GM04504 (cell line): ENCODE data around the gene CTIF.

Experiments used
- DNase-seq: peaks from one replicate; pipeline ENCODE4 v3.0.0-alpha.2; 2012; ENCODE audit warnings: low read depth

CTIF gene

DNA sequence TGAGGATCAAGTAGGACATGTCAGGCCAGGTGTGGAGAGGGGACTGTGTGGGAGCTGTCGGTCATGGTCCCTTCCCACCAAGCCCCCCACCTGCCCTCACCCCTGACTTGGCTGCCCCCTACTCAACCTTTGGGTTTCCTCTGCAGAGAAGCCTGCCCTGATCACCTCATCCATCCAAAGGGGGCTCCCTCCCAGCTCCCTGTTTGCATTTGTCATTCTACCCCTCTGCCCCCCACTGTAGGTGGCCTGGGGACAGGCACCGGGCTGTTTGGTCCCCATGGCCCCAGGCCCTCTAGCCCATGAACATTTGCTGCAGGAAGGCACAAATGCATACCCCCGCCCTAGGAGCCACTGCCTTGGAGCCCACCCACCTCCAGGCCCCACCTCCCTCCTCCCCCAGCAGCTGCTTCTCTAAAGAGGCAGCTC lies 296.9 kb downstream of the CTIF start:
- DNase-seq = no peak

DNA sequence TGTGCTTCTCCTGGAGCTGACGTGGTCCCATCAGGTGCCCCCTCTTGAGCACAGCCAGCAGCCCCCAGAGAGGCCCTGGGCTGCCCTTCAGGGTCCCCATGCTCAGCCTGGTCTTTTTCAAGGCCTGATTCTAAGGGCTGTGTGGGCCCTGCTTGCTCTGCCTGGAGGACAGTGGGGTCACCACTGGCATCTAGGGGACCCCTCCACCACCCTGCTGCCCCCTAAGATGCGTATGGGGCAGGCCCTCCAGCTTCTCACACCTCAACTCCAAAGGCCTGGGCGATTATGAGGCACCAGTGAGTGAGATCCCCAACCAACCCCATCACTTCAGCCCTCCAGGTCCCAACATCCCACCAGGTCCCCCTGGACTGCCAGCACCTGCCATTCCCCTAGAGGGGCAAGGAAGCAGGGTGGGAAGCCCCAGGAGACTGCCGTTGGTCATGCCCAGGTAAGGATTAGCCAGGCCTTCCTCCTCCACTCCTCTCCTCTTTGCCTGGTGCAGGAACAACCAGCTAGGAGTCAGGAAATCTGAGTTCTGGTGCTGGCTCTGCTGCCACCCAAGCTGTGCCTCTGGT lies 297.5 kb downstream of the CTIF start:
- no peak for DNase-seq

DNA sequence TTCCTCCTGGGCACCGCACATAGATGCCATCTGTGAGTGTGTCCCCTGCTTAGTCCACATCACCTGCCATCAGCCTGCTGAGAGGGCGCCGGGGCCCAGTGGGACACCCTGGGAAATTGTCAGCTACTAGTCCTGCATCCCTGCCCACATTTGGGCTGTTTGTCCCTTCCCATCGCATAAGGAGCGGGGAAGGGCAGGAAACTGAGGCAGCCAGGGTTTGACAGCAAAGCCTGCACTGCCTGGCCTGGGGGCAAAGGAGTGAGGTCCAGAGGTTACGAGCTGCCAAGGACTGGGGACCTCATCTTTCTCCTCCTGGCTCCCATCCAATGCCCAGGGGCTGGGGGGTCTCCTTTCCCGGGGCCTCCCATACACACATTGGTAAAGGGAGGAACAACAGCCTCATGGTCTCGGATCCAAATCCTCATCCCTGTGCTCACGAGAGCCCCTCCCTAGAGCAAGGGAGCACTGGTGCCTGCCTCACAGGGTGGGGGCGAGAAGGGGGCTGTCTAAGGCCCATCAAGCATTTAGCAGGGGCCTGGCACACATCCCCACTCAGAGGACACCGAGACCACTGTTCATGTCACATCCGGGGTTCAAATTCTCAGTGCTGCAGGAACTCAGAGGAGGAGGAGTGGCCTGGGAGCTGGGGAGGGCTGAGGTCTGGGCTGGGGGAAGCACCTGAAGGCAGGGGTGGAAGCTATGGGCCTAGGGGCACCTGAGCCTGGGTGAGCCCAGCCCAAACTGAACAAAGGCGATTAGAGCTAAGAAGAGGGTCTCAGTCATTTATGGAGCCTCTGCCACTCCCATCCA lies 298.2 kb downstream of the CTIF start:
- DNase-seq = no peak

DNA sequence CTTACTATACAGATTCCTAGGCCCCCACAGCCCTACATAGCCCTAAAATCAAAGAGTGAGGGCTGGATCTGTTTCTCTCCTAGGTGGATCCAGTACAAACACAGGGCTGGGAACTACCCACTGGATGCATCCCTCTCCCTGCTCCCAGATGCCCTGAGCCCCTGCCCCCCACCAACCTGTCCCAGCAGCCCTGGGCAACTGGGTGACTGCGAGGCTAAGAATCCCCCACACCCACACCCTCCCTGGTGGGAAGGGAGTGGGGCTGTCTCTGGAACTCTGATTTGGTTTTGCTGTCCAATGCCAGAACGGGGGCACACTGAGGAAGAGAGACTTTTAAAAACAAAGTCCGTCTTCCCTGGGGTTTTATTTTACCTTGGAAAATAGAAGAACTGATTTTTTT lies 298.8 kb downstream of the CTIF start:
- DNase-seq = no peak

DNA sequence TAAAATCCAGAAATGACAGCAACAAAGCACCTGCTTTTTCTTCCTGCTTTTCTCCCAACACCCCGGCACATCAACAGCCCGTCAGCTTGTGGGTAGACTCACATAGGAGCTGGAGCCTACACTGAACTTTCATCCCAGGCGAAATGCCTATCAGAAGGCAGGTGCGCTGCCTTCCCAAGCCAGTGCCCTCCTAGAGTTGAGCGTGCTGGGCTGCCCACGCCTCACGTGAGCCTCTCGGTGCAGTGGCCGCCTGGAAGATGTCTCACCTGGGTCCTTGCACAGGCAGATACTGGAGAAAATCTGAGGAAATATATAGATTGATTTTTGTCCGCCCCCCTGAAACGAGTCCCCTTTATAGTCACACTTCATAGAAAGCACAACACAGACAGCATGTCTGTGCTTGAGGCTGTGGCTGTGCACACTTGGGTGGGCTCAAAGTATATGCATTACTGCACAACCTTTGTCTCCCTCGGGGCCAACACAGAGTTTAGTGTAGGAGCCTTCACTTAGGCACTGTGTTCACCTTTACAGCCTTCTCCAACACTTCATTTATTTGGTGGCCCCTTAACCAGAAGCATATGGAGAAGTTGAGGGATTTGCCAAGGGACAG lies 299.4 kb downstream of the CTIF start:
- no peak for DNase-seq

DNA sequence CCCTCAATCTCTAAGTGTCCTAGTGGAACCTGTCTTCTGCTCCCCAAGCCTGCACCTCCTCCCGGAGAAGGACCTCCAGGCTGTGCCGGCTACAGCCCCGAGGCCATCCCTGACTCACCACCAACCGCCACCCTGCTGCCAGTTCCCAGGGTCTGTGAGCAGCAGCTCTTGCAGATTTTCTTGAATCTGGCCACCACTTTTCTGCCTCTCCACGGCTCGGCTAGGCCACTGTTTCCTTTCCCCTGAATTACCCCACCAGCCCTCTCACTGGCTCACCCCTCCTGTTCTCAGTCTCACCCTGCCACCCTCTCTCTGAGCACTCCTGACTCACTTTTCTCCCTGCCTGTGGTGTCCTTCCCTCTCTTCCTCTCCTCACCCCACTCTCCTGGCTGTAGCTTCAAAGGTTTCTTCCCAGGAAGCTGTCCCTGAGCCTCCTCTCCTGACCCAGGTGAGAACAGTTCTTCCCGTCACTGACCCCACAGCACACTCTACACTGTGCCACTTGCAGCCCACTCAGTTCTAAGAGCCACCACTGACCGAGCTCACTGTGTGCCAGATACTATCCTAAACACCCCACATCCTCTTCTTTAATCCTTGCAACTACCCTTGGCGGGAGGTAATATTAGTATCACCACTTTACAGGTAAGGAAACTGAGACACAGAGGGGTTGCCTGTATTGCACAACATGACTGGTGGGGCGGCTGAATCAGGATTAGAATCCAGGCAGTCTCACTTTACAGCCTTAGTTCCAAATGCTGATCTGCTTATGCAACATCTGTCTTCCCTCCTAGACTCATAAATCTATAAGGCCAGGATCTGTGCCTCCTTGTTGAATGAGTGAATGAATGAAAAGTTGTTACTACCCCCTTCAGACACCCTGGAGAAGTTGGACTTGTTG lies 300.3 kb downstream of the CTIF start:
- peak; percentile 81 for DNase-seq

DNA sequence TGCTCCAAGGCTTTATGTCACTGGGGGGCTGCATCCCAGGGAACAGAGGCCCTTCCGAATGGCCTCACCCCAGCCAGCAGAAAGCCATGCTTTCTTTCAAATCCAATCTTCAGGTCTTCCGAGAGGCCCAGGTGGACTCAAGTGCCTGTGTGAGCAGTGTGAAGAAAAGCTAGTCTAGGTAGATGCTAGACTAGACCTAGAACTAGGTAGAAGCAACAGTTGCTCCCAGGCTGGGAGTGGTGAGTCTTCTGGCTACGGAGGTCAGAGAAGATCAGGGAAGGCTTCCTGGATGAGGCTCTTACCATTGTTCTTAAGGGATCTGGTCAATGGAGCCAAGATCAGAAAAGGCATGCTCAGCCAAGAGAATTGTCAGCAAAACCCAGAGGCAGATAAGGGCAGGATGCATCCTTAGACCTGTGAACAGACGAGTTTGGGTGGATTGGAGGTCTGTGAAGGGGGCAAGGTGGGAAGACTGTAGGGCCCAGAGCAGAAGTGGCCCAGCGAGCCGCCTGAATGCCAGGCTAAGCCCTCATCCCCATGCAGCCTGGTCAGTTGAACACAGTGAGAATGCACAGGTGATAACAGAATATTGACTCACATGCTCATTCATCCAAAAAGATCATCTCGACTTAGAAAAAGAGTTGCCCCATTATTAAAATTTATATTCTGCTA lies 301.1 kb downstream of the CTIF start:
- DNase-seq = no peak

DNA sequence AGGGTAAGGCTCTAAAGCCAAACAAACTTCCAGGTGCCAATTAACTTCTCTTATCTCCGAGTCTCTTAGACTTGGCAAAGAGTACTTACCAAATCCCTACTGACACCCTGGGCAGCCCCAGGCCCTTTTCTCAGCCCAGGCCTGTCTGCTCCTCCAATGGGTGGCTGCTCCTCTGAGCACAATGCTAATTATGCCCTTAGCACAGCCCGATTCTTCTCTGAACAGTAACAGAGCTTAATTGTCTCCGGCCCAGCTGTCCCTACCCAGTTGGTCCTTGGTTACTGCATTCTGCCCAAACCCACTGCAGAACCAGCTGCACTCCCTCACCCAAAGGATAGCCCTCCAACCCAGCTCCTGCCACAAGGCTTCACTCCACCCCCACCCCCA lies 301.7 kb downstream of the CTIF start:
- no peak for DNase-seq

DNA sequence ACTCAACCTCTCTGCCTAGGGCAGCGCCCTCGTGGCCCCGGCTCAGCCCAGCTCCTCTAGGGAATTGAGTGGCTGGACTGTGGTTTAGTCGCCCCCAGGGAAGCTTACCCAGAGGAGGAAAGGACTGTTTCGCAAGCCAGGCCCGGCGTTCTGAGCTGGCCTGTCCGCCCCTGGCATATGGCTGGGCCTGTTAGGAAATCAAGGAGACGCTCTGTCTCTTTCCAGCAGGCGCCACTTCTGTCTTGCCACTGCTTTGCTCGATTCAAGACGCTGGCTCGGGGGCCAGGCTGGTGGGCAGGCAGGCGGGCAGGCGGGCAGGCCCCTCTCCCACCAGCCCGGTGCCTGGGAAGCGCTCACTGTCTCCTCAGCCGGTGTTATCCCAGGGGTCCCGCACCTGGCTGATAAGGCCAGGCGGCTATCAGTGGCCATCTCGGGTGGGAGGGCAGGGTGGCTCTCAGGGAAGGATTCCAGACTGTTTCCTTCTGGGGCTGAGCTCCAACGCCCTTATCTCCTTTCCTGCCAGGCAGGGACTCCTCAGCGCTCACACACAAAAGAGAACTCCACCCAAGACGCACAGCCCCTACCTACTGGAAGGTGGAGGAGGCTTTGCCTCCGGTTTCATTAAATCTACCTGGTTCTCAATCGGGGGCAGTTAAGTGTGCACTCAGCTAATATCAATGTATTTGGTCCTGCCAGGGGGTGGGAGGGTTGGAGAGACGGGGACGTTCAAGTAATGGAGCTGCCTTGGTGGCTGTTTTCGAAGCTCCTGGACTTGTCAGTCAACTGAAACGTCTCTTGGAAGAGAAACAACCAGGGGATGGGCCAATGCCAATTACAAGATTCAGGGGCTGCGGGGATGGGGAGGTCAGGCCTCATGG lies 302.8 kb downstream of the CTIF start:
- peak; percentile 30 for DNase-seq

DNA sequence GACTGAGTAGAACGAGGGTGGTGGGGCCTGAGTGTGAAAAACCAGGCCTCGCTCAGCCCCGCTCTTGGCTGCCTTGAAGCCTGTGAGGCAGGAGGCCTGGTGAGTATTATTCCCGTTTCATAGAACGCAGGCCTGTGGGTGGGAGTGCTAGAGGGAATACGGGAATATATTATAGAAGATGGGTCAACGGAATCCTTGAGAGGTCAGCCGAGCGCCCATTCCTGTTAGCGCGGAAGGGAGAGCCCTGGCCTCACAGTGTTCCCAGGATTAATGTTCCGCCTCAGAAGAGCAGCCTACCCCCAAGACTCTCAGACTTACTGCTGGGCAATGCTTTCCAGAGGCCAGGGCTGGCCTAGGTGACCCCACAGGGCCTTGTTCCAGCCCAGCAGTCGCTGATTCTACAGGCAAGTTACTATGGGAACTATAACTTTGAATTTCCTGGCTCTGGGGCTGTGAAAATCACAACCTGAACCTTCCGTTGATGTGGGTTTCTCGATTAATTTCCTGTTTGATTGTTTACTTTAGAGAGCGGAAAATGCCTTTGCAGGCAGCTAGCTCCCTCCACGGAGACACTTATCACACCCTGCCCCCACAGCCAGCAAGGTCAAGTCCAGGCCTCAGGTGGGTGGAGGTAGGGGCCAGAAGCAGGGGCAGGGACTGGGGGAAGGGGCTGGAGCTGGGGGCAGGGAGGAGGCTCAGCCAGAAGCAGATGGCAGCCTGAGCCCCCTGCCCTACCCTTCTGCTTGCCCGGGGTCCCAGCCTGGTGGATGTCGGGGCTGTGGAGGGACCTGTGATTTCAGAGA lies 303.6 kb downstream of the CTIF start:
- no peak for DNase-seq

DNA sequence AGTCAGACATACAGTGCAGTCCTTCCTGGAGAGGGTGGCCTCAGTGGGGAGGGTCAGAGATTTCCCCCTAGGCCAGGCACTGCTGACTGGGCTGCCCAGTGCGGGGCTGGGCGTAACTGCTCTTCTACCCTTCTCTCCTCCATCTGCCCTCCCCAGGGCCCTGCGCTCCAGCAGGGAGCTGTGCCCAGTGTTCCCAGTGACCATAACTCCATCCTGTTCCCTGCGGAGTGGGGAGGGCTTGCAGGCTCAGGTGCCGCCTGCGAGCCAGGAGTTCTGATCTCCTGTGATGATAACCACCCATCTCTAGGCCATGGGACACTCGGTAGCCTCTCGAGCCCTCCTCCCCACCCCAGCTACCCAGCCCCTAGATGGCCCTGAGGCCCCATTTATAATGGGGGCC lies 304.3 kb downstream of the CTIF start:
- DNase-seq = no peak

DNA sequence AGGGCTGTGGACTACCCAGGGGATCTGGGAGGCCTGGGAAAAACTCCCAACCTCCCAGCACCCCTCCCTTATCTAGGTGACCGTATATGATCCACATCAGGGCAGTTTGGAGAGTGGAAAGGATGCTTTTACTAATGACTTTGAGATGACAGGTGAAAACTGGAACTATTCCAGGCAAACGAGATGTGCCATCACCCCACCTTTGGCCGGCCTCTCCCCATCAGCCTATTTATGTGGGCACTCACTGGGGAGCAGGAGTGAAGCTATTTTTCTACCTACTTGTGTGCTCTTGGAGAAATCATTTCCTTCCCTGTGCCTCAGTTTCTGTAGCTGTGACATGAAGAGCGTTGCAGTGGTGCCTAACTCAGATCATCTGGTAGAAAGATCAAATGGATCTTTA lies 304.8 kb downstream of the CTIF start:
- DNase-seq = no peak

DNA sequence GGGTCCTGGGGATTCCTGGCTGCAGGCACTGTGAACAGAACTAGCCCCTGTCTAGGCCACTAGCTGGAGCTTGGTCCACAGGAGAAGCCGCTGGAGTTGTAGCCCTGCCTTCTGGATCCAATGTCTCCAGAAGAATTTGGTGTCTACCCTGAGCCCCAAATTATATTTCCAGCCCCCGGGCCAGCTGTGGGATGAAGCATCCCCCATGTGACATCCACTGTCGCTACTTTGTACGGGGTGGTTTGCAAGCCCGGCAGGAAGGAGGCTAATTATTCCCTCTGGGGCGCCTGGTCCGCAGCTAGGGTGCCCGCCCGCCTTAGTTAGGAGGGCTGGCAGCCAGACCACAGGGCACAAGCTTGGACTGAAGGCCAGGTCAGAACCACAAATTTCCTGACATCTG lies 305.4 kb downstream of the CTIF start:
- no peak for DNase-seq

DNA sequence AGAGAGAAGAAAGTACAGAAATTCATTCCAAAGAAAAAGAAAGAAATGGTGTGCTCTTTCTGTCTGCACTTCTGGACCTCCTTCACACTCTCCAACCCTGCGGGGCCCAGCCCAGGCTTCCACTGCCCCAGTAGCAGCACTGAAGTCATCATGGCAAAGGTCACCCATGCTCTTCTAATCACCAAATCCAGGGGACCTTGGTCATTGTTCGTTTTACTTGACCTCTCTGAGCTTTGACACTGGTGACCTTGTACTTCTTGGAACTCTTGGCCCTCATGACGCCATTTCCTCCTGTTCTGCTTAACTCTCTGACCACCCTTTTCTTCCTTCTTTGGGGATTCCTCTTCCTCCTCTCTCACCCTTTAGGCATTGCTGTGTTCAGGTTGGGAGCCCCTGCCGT lies 306.3 kb downstream of the CTIF start:
- DNase-seq = no peak

DNA sequence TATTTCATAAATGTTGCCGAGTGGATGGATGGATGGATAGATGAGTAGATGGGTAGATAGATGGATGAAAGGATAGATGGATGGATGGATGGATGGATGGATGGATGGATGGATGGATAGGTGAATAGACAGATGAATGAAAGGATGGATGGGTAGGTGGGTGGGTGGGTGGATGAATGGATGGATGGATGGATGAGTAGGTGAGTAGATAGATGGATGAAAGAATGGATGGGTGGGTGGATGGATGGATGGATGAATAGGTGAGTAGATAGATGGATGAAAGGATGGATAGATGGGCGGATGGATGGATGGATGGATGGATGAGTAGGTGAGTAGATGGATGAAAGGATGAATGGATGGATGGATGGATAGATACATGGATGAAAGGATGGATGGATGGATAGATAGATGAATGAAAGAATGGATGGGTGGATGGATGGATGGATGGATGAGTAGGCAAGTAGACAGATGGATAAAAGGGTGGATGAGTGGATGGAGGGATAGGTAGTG lies 307.6 kb downstream of the CTIF start:
- DNase-seq = no peak

DNA sequence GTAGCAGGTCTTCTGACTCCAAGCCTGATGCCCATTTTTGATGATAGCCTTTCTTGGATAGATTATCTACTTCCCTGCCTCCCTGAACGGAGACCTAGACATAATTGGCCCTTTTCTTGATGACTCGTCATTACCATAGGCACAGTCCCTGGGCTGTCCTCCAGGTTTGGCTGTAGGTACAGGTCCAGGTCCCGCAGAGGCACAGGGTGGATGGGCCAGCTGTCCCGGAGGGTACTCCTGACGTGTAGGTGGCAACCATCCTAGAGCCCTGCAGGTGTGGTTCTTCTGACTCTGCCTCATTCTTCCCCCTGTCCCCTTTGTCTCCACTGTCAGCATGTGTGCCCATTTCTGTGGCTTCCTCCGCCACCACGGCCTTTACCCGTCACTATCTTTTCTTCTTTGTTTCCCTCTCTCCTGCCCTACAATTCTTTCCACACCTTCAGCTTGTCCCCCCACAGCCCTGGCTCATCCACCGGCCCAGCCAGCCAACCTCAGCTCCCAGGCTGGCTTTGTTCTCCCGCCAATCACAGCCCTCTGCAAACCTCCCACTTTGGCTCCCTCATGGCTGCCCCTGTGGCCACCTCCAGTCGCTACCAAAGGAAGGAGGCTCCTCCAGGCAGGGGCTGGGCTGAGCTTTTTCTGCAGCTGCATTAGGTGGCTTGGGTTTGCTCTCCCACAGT lies 309.1 kb downstream of the CTIF start:
- no peak for DNase-seq

DNA sequence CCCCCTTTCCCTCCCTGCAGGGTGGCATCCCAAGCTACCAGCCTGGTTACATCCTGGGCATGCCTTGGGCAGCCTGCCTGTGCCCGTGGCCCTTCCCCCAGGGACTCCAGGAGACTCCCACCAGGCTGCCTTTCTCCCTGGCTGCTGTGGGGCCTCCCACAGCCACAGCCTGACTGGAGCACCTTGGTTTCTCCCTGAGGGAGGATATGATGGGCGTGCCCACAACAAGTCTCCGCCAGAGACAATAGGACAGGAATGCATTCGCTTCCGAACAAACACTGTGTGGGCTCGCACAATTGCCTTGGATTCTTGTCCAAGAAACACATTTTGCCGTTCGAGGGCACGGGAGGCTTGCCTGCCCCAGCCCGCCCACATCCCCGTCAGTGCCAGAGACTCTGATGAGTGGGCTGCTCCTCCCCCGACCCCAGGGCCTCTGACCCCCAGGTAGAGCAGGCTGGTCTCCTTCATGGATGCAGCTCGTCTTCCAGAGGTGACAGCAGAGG lies 309.9 kb downstream of the CTIF start:
- no peak for DNase-seq

DNA sequence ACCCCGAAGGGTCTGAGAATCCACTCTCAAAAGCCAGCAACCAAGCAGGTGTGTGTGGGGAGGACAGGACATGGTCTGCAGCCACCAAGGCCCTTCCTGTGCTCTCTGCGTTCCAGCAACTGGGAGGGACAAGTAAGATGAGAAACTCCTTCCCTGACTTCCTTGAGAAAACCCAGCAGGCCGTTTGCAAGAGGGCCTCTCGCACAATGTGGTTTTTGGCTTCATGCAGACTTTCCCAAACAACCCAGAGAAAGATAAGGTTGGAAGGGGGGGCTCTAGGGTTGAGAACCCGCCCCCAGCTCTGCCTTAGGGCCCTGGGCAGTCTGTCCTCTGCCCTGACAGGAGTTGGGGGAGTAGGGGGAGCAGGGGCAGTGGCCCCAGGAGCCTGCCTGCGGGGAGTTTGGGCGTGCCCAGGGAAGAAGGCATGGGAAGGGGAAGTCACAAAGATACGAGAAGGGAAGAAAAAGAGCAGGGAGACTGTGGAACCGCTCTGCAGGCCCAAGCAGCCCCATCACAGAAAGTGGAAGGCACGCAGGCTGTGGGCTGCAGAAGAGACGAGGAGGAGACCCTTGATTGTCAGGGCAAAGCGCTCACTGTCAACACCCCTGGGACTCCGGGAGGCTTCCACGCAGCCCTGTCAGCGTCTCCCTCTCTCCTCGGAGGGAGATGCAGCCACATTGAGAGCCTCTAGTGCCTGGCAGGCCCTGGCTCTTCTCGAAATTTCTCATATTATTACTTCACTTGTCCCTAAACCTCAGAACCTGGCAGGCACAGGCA lies 312.2 kb downstream of the CTIF start:
- DNase-seq = no peak
